Sigmoid colon (tissue), 4 donors: Measurements from ENCODE around the gene ARID3C.

Source experiments
- CTCF ChIP-seq, 4 experiments: fragments of 450-650 bp in 3 of 4; fragments of 200-600 bp in 1 of 4; IDR thresholded peaks; one replicate each; pipeline ENCODE4 v1.5.1; 2016 to 2019; ENCODE audit warnings: antibody characterized with exemption in 4 of 4, mild to moderate bottlenecking in 3 of 4, moderate library complexity in 2 of 4
- EP300 ChIP-seq, 4 donors: sonication (generic); formaldehyde crosslinking; IDR thresholded peaks; one replicate each; pipeline ENCODE4 v1.6.1; 2017; ENCODE audit warnings: antibody characterized with exemption in 4 of 4
- POLR2AphosphoS5 ChIP-seq, 4 donors: sonication (generic); formaldehyde crosslinking; IDR thresholded peaks; one replicate each; pipeline ENCODE4 v1.6.1; 2017; ENCODE audit warnings: antibody characterized with exemption in 4 of 4

GRCh38 chr9:34665067-34665380 is 36.2 kb upstream of the ARID3C start:
- TF ChIP-seq EP300 (IDR thresholded peaks at IDR 0.05) (no peak), CTCF (IDR thresholded peaks at IDR 0.05) (no peak), POLR2AphosphoS5 (IDR thresholded peaks at IDR 0.05) (peak in 1 of 4 donors; percentile 15)
